Measurements from ENCODE around the gene SBF2. TPM values are rescaled to one million over a fixed set of nuclear protein-coding genes. Genes with fewer than 3 reads are reported as not detected.

SBF2 gene
- polyA plus RNA-seq, 1 donor = 45.4 TPM

GRCh38 chr11:10118865-10119264 lies 175.2 kb downstream of the SBF2 start:
- Histone ChIP-seq H3K36me3 (ENCODE audit: control insufficient read depth, insufficient read depth, low read length) (no peaks in the 10 kb centered on the region), H3K27me3 (ENCODE audit: control insufficient read depth, insufficient read depth, low read length) (no peaks in the 10 kb centered on the region), H3K9me3 (ENCODE audit: control insufficient read depth, low read depth, low read length) (no peaks in the 10 kb centered on the region), H3K4me1 (ENCODE audit: control insufficient read depth, insufficient read depth, low read length) (no peaks in the 10 kb centered on the region), H3K27ac (ENCODE audit: low read length) (no peak overlapping the region), H3K4me3 (ENCODE audit: low read length) (no peak overlapping the region)
- no peak for DNase-seq
- WGBS (ENCODE audit: insufficient coverage, low lambda C conversion rate) = no CpG with 5 or more reads among the region's 1 CpG

- H3K36me3 ChIP-seq (ENCODE audit: control insufficient read depth, insufficient read depth, low read length) = no peaks in the 10 kb centered on the region
- no peak overlapping the region for H3K27ac ChIP-seq (ENCODE audit: low read length)
- no peaks in the 10 kb centered on the region for H3K27me3 ChIP-seq (ENCODE audit: control insufficient read depth, insufficient read depth, low read length)
- WGBS (ENCODE audit: insufficient coverage, low lambda C conversion rate) = 20% methylated on average over 1 of the region's 3 CpGs
- peak in 1 of 2 donors; percentile 23 for DNase-seq
- H3K4me3 ChIP-seq (ENCODE audit: low read length) = no peak overlapping the region
- H3K4me1 ChIP-seq (ENCODE audit: control insufficient read depth, insufficient read depth, low read length) = no peaks in the 10 kb centered on the region
- H3K9me3 ChIP-seq (ENCODE audit: control insufficient read depth, low read depth, low read length) = no peaks in the 10 kb centered on the region
Observed at GRCh38 chr11:10117709-10118351, 176.2 kb downstream of the SBF2 start.

GRCh38 chr11:10116588-10116987 lies 177.4 kb downstream of the SBF2 start:
- Histone ChIP-seq H3K4me3 (ENCODE audit: low read length) (no peak overlapping the region), H3K4me1 (ENCODE audit: control insufficient read depth, insufficient read depth, low read length) (no peaks in the 10 kb centered on the region), H3K27me3 (ENCODE audit: control insufficient read depth, insufficient read depth, low read length) (no peaks in the 10 kb centered on the region), H3K9me3 (ENCODE audit: control insufficient read depth, low read depth, low read length) (no peaks in the 10 kb centered on the region), H3K27ac (ENCODE audit: low read length) (no peak overlapping the region), H3K36me3 (ENCODE audit: control insufficient read depth, insufficient read depth, low read length) (no peaks in the 10 kb centered on the region)
- 80% methylated on average over 1 of the region's 1 CpG for WGBS (ENCODE audit: insufficient coverage, low lambda C conversion rate)
- no peak for DNase-seq

- WGBS (ENCODE audit: insufficient coverage, low lambda C conversion rate) = 83% methylated on average over 2 of the region's 3 CpGs
- no peak for DNase-seq
- no peaks in the 10 kb centered on the region for H3K36me3 ChIP-seq (ENCODE audit: control insufficient read depth, insufficient read depth, low read length)
Observed at GRCh38 chr11:10114593-10115404, 179.2 kb downstream of the SBF2 start.

GRCh38 chr11:10113852-10114251 lies 180.2 kb downstream of the SBF2 start:
- Histone ChIP-seq H3K9me3 (ENCODE audit: control insufficient read depth, low read depth, low read length) (no peaks in the 10 kb centered on the region), H3K4me1 (ENCODE audit: control insufficient read depth, insufficient read depth, low read length) (no peaks in the 10 kb centered on the region), H3K4me3 (ENCODE audit: low read length) (no peak overlapping the region), H3K36me3 (ENCODE audit: control insufficient read depth, insufficient read depth, low read length) (no peaks in the 10 kb centered on the region), H3K27me3 (ENCODE audit: control insufficient read depth, insufficient read depth, low read length) (no peaks in the 10 kb centered on the region), H3K27ac (ENCODE audit: low read length) (no peak overlapping the region)
- DNase-seq = no peak

More at GRCh38 chr11:10114593-10115404, 179.2 kb downstream of the SBF2 start:
- Histone ChIP-seq H3K27me3 (ENCODE audit: control insufficient read depth, insufficient read depth, low read length) (no peaks in the 10 kb centered on the region), H3K4me3 (ENCODE audit: low read length) (no peak overlapping the region), H3K27ac (ENCODE audit: low read length) (no peak overlapping the region), H3K9me3 (ENCODE audit: control insufficient read depth, low read depth, low read length) (no peaks in the 10 kb centered on the region), H3K4me1 (ENCODE audit: control insufficient read depth, insufficient read depth, low read length) (no peaks in the 10 kb centered on the region)

GRCh38 chr11:10109806-10110205 lies 184.2 kb downstream of the SBF2 start:
- WGBS (ENCODE audit: insufficient coverage, low lambda C conversion rate) = no CpG with 5 or more reads among the region's 1 CpG
- no peak overlapping the region for H3K27ac ChIP-seq (ENCODE audit: low read length)
- H3K9me3 ChIP-seq (ENCODE audit: control insufficient read depth, low read depth, low read length) = no peaks in the 10 kb centered on the region
- no peak for DNase-seq
- H3K36me3 ChIP-seq (ENCODE audit: control insufficient read depth, insufficient read depth, low read length) = no peaks in the 10 kb centered on the region
- no peaks in the 10 kb centered on the region for H3K4me1 ChIP-seq (ENCODE audit: control insufficient read depth, insufficient read depth, low read length)
- H3K27me3 ChIP-seq (ENCODE audit: control insufficient read depth, insufficient read depth, low read length) = no peaks in the 10 kb centered on the region
- H3K4me3 ChIP-seq (ENCODE audit: low read length) = no peak overlapping the region

- no peaks in the 10 kb centered on the region for H3K4me1 ChIP-seq (ENCODE audit: control insufficient read depth, insufficient read depth, low read length)
- WGBS (ENCODE audit: insufficient coverage, low lambda C conversion rate) = 83% methylated on average over 1 of the region's 3 CpGs
- H3K27ac ChIP-seq (ENCODE audit: low read length) = no peak overlapping the region
- DNase-seq = peak; percentile 12 to 16
- H3K36me3 ChIP-seq (ENCODE audit: control insufficient read depth, insufficient read depth, low read length) = no peaks in the 10 kb centered on the region
- H3K27me3 ChIP-seq (ENCODE audit: control insufficient read depth, insufficient read depth, low read length) = no peaks in the 10 kb centered on the region
- no peaks in the 10 kb centered on the region for H3K9me3 ChIP-seq (ENCODE audit: control insufficient read depth, low read depth, low read length)
- no peak overlapping the region for H3K4me3 ChIP-seq (ENCODE audit: low read length)
Observed at GRCh38 chr11:10108915-10109680, 184.9 kb downstream of the SBF2 start.

GRCh38 chr11:10107497-10107896 lies 186.5 kb downstream of the SBF2 start:
- H3K4me1 ChIP-seq (ENCODE audit: control insufficient read depth, insufficient read depth, low read length) = no peaks in the 10 kb centered on the region
- H3K27ac ChIP-seq (ENCODE audit: low read length) = no peak overlapping the region
- no peak overlapping the region for H3K4me3 ChIP-seq (ENCODE audit: low read length)
- H3K27me3 ChIP-seq (ENCODE audit: control insufficient read depth, insufficient read depth, low read length) = no peaks in the 10 kb centered on the region
- WGBS (ENCODE audit: insufficient coverage, low lambda C conversion rate) = no CpG with 5 or more reads among the region's 2 CpGs
- no peaks in the 10 kb centered on the region for H3K36me3 ChIP-seq (ENCODE audit: control insufficient read depth, insufficient read depth, low read length)
- no peaks in the 10 kb centered on the region for H3K9me3 ChIP-seq (ENCODE audit: control insufficient read depth, low read depth, low read length)
- no peak for DNase-seq

- no CpG with 5 or more reads among the region's 4 CpGs for WGBS (ENCODE audit: insufficient coverage, low lambda C conversion rate)
- Histone ChIP-seq H3K27me3 (ENCODE audit: control insufficient read depth, insufficient read depth, low read length) (no peaks in the 10 kb centered on the region), H3K4me3 (ENCODE audit: low read length) (no peak overlapping the region), H3K9me3 (ENCODE audit: control insufficient read depth, low read depth, low read length) (peaks cover 21% of the 10 kb centered on the region), H3K36me3 (ENCODE audit: control insufficient read depth, insufficient read depth, low read length) (peaks cover 5% of the 10 kb centered on the region), H3K4me1 (ENCODE audit: control insufficient read depth, insufficient read depth, low read length) (no peaks in the 10 kb centered on the region), H3K27ac (ENCODE audit: low read length) (no peak overlapping the region)
- DNase-seq = no peak
Observed at GRCh38 chr11:10097615-10098014, 196.4 kb downstream of the SBF2 start.

GRCh38 chr11:10096987-10097386 lies 197.0 kb downstream of the SBF2 start:
- no peak overlapping the region for H3K4me3 ChIP-seq (ENCODE audit: low read length)
- DNase-seq = no peak
- peaks cover 21% of the 10 kb centered on the region for H3K9me3 ChIP-seq (ENCODE audit: control insufficient read depth, low read depth, low read length)
- H3K27me3 ChIP-seq (ENCODE audit: control insufficient read depth, insufficient read depth, low read length) = no peaks in the 10 kb centered on the region
- 100% methylated on average over 2 of the region's 5 CpGs for WGBS (ENCODE audit: insufficient coverage, low lambda C conversion rate)
- H3K36me3 ChIP-seq (ENCODE audit: control insufficient read depth, insufficient read depth, low read length) = peaks cover 5% of the 10 kb centered on the region
- H3K4me1 ChIP-seq (ENCODE audit: control insufficient read depth, insufficient read depth, low read length) = no peaks in the 10 kb centered on the region
- H3K27ac ChIP-seq (ENCODE audit: low read length) = no peak overlapping the region
